Retinal pigment epithelial cell (primary cell): Measurements from ENCODE around the gene GRK5.

Experiments used
- DNase-seq: peaks from one replicate; pipeline ENCODE4 v3.0.0-alpha.2; 2010; ENCODE audit warnings: low read depth
- H3K4me3 ChIP-seq: 2 replicates; pipeline ENCODE4 v1.5.1; 2011; ENCODE audit warnings: mild to moderate bottlenecking, low read length, control low read depth, moderate library complexity
- CTCF ChIP-seq: conservative IDR thresholded peaks from 2 replicates; pipeline ENCODE4 v1.5.1; 2011; ENCODE audit warnings: low read depth, low read length, control low read depth, inconsistent platforms

GRK5 gene

GRCh38 chr10:119344381-119344780, 137.0 kb downstream of the GRK5 start:
- TF ChIP-seq CTCF, result no peak
- no peak for DNase-seq
- no peak overlapping the region for H3K4me3 ChIP-seq

GRCh38 chr10:119346095-119346832, 138.9 kb downstream of the GRK5 start:
- no peak overlapping the region for H3K4me3 ChIP-seq
- no peak for TF ChIP-seq CTCF
- no peak for DNase-seq

- TF ChIP-seq CTCF, result no peak
- no peak overlapping the region for H3K4me3 ChIP-seq
- DNase-seq, result no peak
Measured at GRCh38 chr10:119347181-119347974, 140.0 kb downstream of the GRK5 start.

- H3K4me3 ChIP-seq, result no peak overlapping the region
- no peak for TF ChIP-seq CTCF
- DNase-seq, result no peak
Measured at GRCh38 chr10:119348106-119348505, 140.7 kb downstream of the GRK5 start.

GRCh38 chr10:119348516-119349240, 141.3 kb downstream of the GRK5 start:
- no peak overlapping the region for H3K4me3 ChIP-seq
- DNase-seq, result no peak
- TF ChIP-seq CTCF, result no peak

- no peak for DNase-seq
- TF ChIP-seq CTCF, result no peak
- H3K4me3 ChIP-seq, result no peak overlapping the region
Measured at GRCh38 chr10:119349341-119349740, 142.0 kb downstream of the GRK5 start.
